ENCODE measurements around the gene PRKCQ.

The PRKCQ gene

GRCh38 chr10:6539833-6540232 is 40.2 kb downstream of the PRKCQ start:
- no peak overlapping the region for H4K91ac ChIP-seq (ENCODE audit: low read depth, low read length, poor library complexity)
- H2AFZ ChIP-seq (ENCODE audit: low read length), result no peak overlapping the region
- H3K4me3 ChIP-seq (ENCODE audit: low read length in 2 of 2), result no peak overlapping the region
- H3K27ac ChIP-seq (replicated peaks; ENCODE audit: low read length), result no peak overlapping the region
- no peak overlapping the region for H3K23ac ChIP-seq (ENCODE audit: low read depth, low read length, poor library complexity)
- no peak overlapping the region for H2BK15ac ChIP-seq (ENCODE audit: low read length)
- no peak overlapping the region for H2BK5ac ChIP-seq (ENCODE audit: low read length)
- peaks cover 0 to 12% (median 3%) of the 10 kb centered on the region in 3 experiments for H3K27me3 ChIP-seq (ENCODE audit: control insufficient read depth in 3 of 3, insufficient read depth in 3 of 3, low read depth in 1 of 3, low read length in 3 of 3)
- H3K9ac ChIP-seq (ENCODE audit: low read depth, low read length, poor library complexity), result no peak overlapping the region
- no peak overlapping the region for H3K14ac ChIP-seq (ENCODE audit: low read length)
- no peak overlapping the region for H4K8ac ChIP-seq (ENCODE audit: low read depth, low read length)
- no peaks in the 10 kb centered on the region for H3K79me1 ChIP-seq (ENCODE audit: low read depth, low read length)
- no peak overlapping the region for H2BK12ac ChIP-seq (ENCODE audit: low read length)
- no peak overlapping the region for H3K4ac ChIP-seq (ENCODE audit: low read length)
- H2AK5ac ChIP-seq (ENCODE audit: low read depth, low read length), result no peak overlapping the region
- no peaks in the 10 kb centered on the region for H3K9me3 ChIP-seq (replicated peaks in 1 of 2; ENCODE audit: control insufficient read depth in 2 of 2, insufficient read depth in 1 of 2, low read depth in 1 of 2, low read length in 2 of 2)
- DNase-seq (ENCODE audit: low spot score), result no peak
- peaks cover 0 to 1% of the 10 kb centered on the region in 2 donors for H3K36me3 ChIP-seq (replicated peaks in 1 of 2; ENCODE audit: control insufficient read depth in 2 of 2, insufficient read depth in 2 of 2, low read length in 2 of 2)
- no peak overlapping the region for H2BK120ac ChIP-seq (ENCODE audit: low read depth, low read length)
- no peak overlapping the region for H3K18ac ChIP-seq (ENCODE audit: low read length)
- no peak overlapping the region for H3K4me2 ChIP-seq (ENCODE audit: insufficient read depth, low read length, poor library complexity, severe bottlenecking)
- H3K4me1 ChIP-seq (ENCODE audit: control insufficient read depth in 2 of 2, insufficient read depth in 1 of 2, low read depth in 1 of 2, low read length in 2 of 2), result peaks cover 0 to 4% of the 10 kb centered on the region in 2 donors

- Histone ChIP-seq H4K8ac (ENCODE audit: low read depth, low read length) (peak overlapping the region; percentile 49), H3K9me3 (replicated peaks in 1 of 2; ENCODE audit: control insufficient read depth in 2 of 2, insufficient read depth in 1 of 2, low read depth in 1 of 2, low read length in 2 of 2) (no peaks in the 10 kb centered on the region), H2BK12ac (ENCODE audit: low read length) (no peak overlapping the region), H3K27me3 (ENCODE audit: control insufficient read depth in 3 of 3, insufficient read depth in 3 of 3, low read depth in 1 of 3, low read length in 3 of 3) (peaks cover 0 to 12% (median 3%) of the 10 kb centered on the region in 3 experiments), H2AK5ac (ENCODE audit: low read depth, low read length) (no peak overlapping the region), H3K79me1 (ENCODE audit: low read depth, low read length) (no peaks in the 10 kb centered on the region), H3K36me3 (replicated peaks in 1 of 2; ENCODE audit: control insufficient read depth in 2 of 2, insufficient read depth in 2 of 2, low read length in 2 of 2) (peaks cover 0 to 1% of the 10 kb centered on the region in 2 donors), H3K18ac (ENCODE audit: low read length) (no peak overlapping the region), H3K4me3 (ENCODE audit: low read length in 2 of 2) (peak overlapping the region in 1 of 2 donors; percentile 21), H2AFZ (ENCODE audit: low read length) (no peak overlapping the region), H3K4me2 (ENCODE audit: insufficient read depth, low read length, poor library complexity, severe bottlenecking) (no peak overlapping the region), H4K91ac (ENCODE audit: low read depth, low read length, poor library complexity) (no peak overlapping the region), H3K14ac (ENCODE audit: low read length) (no peak overlapping the region), H3K23ac (ENCODE audit: low read depth, low read length, poor library complexity) (no peak overlapping the region), H3K4me1 (ENCODE audit: control insufficient read depth in 2 of 2, insufficient read depth in 1 of 2, low read depth in 1 of 2, low read length in 2 of 2) (peaks cover 0 to 2% of the 10 kb centered on the region in 2 donors), H2BK5ac (ENCODE audit: low read length) (no peak overlapping the region), H2BK120ac (ENCODE audit: low read depth, low read length) (no peak overlapping the region), H2BK15ac (ENCODE audit: low read length) (no peak overlapping the region), H3K9ac (ENCODE audit: low read depth, low read length, poor library complexity) (no peak overlapping the region), H3K27ac (replicated peaks; ENCODE audit: low read length) (no peak overlapping the region), H3K4ac (ENCODE audit: low read length) (no peak overlapping the region)
- no CpG with 5 or more reads among the region's 5 CpGs for WGBS, 2 donors (ENCODE audit: extremely low coverage in 2 of 2, insufficient read length in 2 of 2, insufficient replicate concordance in 1 of 2)
- no peak for DNase-seq (ENCODE audit: low spot score)
These were observed 42.3 kb downstream of the PRKCQ start for GRCh38 chr10:6537770-6538169.

GRCh38 chr10:6536102-6536501 is 44.0 kb downstream of the PRKCQ start:
- Histone ChIP-seq H4K91ac (ENCODE audit: low read depth, low read length, poor library complexity) (no peak overlapping the region), H3K14ac (ENCODE audit: low read length) (no peak overlapping the region), H4K8ac (ENCODE audit: low read depth, low read length) (no peak overlapping the region), H3K4ac (ENCODE audit: low read length) (no peak overlapping the region), H3K79me1 (ENCODE audit: low read depth, low read length) (no peaks in the 10 kb centered on the region), H2BK15ac (ENCODE audit: low read length) (no peak overlapping the region), H3K36me3 (replicated peaks in 1 of 2; ENCODE audit: control insufficient read depth in 2 of 2, insufficient read depth in 2 of 2, low read length in 2 of 2) (peaks cover 0 to 1% of the 10 kb centered on the region in 2 donors), H3K23ac (ENCODE audit: low read depth, low read length, poor library complexity) (no peak overlapping the region), H3K27ac (replicated peaks; ENCODE audit: low read length) (no peak overlapping the region), H2AK5ac (ENCODE audit: low read depth, low read length) (no peak overlapping the region), H3K4me2 (ENCODE audit: insufficient read depth, low read length, poor library complexity, severe bottlenecking) (no peak overlapping the region), H3K4me1 (ENCODE audit: control insufficient read depth in 2 of 2, insufficient read depth in 1 of 2, low read depth in 1 of 2, low read length in 2 of 2) (peaks cover 0 to 2% of the 10 kb centered on the region in 2 donors), H2BK12ac (ENCODE audit: low read length) (no peak overlapping the region), H3K18ac (ENCODE audit: low read length) (no peak overlapping the region), H3K4me3 (ENCODE audit: low read length in 2 of 2) (no peak overlapping the region), H3K27me3 (ENCODE audit: control insufficient read depth in 3 of 3, insufficient read depth in 3 of 3, low read depth in 1 of 3, low read length in 3 of 3) (peaks cover 0 to 9% (median 3%) of the 10 kb centered on the region in 3 experiments), H2AFZ (ENCODE audit: low read length) (no peak overlapping the region), H2BK5ac (ENCODE audit: low read length) (no peak overlapping the region), H3K9me3 (replicated peaks in 1 of 2; ENCODE audit: control insufficient read depth in 2 of 2, insufficient read depth in 1 of 2, low read depth in 1 of 2, low read length in 2 of 2) (no peaks in the 10 kb centered on the region), H3K9ac (ENCODE audit: low read depth, low read length, poor library complexity) (peak overlapping the region; percentile 51), H2BK120ac (ENCODE audit: low read depth, low read length) (no peak overlapping the region)
- DNase-seq (ENCODE audit: low spot score), result no peak
- no CpG with 5 or more reads among the region's 3 CpGs for WGBS, 2 donors (ENCODE audit: extremely low coverage in 2 of 2, insufficient read length in 2 of 2, insufficient replicate concordance in 1 of 2)

- H2AFZ ChIP-seq (ENCODE audit: low read length), result no peak overlapping the region
- no peak for DNase-seq (ENCODE audit: low spot score)
- H3K36me3 ChIP-seq (replicated peaks in 1 of 2; ENCODE audit: control insufficient read depth in 2 of 2, insufficient read depth in 2 of 2, low read length in 2 of 2), result peaks cover 0 to 1% of the 10 kb centered on the region in 2 donors
- H3K18ac ChIP-seq (ENCODE audit: low read length), result no peak overlapping the region
- no CpG with 5 or more reads among the region's 11 CpGs for WGBS, 2 donors (ENCODE audit: extremely low coverage in 2 of 2, insufficient read length in 2 of 2, insufficient replicate concordance in 1 of 2)
- no peak overlapping the region for H3K9ac ChIP-seq (ENCODE audit: low read depth, low read length, poor library complexity)
- H2BK120ac ChIP-seq (ENCODE audit: low read depth, low read length), result no peak overlapping the region
- H4K91ac ChIP-seq (ENCODE audit: low read depth, low read length, poor library complexity), result no peak overlapping the region
- H4K8ac ChIP-seq (ENCODE audit: low read depth, low read length), result no peak overlapping the region
- no peak overlapping the region for H3K27ac ChIP-seq (replicated peaks; ENCODE audit: low read length)
- H2AK5ac ChIP-seq (ENCODE audit: low read depth, low read length), result no peak overlapping the region
- H3K9me3 ChIP-seq (replicated peaks in 1 of 2; ENCODE audit: control insufficient read depth in 2 of 2, insufficient read depth in 1 of 2, low read depth in 1 of 2, low read length in 2 of 2), result no peaks in the 10 kb centered on the region
- peaks cover 0 to 10% (median 3%) of the 10 kb centered on the region in 3 experiments for H3K27me3 ChIP-seq (ENCODE audit: control insufficient read depth in 3 of 3, insufficient read depth in 3 of 3, low read depth in 1 of 3, low read length in 3 of 3)
- H3K4me2 ChIP-seq (ENCODE audit: insufficient read depth, low read length, poor library complexity, severe bottlenecking), result no peak overlapping the region
- H3K23ac ChIP-seq (ENCODE audit: low read depth, low read length, poor library complexity), result no peak overlapping the region
- no peak overlapping the region for H3K14ac ChIP-seq (ENCODE audit: low read length)
- no peak overlapping the region for H2BK12ac ChIP-seq (ENCODE audit: low read length)
- H2BK5ac ChIP-seq (ENCODE audit: low read length), result no peak overlapping the region
- no peak overlapping the region for H3K4me3 ChIP-seq (ENCODE audit: low read length in 2 of 2)
- H2BK15ac ChIP-seq (ENCODE audit: low read length), result no peak overlapping the region
- no peaks in the 10 kb centered on the region for H3K79me1 ChIP-seq (ENCODE audit: low read depth, low read length)
- H3K4me1 ChIP-seq (ENCODE audit: control insufficient read depth in 2 of 2, insufficient read depth in 1 of 2, low read depth in 1 of 2, low read length in 2 of 2), result peaks cover 0 to 2% of the 10 kb centered on the region in 2 donors
- no peak overlapping the region for H3K4ac ChIP-seq (ENCODE audit: low read length)
These were observed 44.8 kb downstream of the PRKCQ start for GRCh38 chr10:6535156-6535764.
